DLD1 (cell line): Measurements from ENCODE around the gene INPP5B.
"Not testable (repeated sequence)": the region's sequence is repeated elsewhere in the genome, so short reads cannot be mapped to it uniquely, and the experiment has no call there.

Experiments used
- in situ Hi-C: cut with HindIII; loops from 2 replicates; pipeline ENCODE4 v1.10.0; 2017; ENCODE audit warnings: low sequenced_read_pairs

Gene INPP5B

GRCh38 chr1:37948166-37948565, 1.3 kb upstream of the INPP5B start:
- in situ Hi-C loops, result no loop called here

DNA sequence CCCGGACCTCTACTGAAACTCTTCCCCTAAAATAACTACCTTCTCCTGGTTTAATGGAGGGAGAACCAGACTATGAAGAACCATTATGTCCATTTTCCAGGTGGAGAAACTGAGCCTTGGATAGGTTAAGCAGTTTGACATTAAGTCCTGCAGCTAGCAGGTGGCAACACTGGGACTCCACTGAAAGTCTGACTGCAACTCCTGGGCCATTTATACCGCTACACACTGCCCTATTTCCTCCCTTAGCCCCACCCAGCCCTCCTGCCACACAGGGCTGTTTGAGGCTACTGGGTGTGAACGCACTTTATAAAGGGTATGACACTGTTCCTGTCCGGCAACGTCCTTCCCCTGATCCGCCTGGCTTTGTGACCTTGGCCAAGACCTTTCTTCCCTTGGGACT, 511 bp upstream of the INPP5B start:
- in situ Hi-C loops, result no loop called here

DNA sequence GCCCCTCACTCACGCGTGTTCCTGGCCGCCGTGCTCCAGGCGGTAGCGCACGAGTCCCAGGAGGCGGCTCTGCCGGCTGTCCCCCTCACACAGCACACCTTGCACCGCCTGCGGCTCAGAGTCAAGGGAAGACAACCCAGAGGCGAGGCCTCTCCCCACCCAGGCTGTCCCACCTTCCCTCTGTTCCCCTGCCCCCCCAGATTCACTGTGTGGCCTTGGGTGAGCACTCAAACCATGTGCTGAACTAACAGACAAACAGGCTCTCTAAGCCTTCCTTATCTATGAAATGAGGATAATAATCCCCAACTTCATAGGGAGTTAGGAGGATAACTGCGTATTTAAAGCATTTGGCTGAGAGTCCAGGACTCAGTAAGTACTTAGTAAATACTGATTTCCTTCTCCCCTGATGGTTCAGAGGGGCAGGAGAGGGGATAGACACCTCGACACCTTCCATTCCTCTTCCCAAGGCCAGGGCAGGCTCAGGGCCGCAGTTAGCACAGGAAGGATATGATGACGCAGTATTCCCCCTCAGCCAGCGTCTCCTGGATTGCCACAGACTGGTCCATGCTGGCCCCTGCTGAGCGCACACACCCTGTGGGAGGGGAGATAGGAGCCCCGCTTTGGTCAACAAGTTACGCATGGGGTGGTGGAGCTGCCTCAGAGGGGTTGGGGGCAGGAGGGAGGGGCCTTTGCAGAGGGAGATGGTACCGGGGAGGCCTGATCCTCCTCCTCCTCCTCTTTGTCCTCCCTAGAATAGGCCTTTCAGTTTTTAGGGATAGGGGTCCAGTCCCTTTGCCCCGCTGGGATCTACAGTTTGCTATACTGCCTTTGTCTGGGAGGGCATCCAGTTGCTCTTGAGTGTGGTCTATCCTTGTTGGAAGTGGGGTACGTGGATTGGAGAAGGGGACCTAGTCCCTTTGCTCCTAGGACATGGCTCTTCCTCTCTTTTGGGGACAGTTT, 830 bp downstream of the INPP5B start:
- in situ Hi-C loops, result no loop called here

DNA sequence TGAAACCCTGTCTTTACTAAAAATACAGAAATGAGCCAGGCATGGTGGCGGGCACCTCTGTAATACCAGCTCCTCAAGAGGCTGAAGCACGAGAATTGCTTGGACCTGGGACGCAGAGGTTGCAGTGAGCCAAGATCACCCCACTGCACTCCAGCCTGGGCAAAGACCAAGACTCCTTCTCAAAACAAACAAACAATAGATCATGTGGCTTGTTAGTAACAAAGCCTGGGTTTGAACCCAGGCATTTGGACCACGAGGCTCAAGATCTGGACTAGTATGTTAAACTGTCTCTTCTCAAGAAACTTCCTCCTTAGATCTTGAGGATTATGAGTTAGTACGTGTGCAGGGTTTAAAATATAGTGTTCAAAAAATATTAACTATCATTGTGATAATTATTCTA, 1.6 kb downstream of the INPP5B start:
- in situ Hi-C loops, result no loop called here

DNA sequence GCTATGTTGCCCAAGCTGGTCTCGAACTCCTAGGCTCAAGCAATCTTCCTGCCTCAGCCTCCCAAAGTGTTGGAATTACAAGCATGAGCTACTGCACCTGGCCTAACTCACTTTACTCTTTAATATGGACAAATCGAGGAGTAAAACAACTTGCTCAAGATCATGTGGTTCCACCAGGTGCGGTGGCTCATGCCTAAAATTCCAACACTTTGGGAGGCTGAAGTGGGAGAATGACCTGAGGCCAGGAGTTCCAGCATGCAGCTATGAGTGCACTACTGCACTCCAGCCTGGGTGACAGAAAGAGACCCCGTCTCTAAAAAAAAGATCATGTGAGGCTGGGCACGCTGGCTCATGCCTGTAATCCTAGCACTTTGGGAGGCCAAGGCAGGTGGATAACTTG, 2.0 kb downstream of the INPP5B start:
- in situ Hi-C loops, result no loop called here

- in situ Hi-C loops, result no loop called here
Observed at GRCh38 chr1:37944086-37944763, 2.6 kb downstream of the INPP5B start.

DNA sequence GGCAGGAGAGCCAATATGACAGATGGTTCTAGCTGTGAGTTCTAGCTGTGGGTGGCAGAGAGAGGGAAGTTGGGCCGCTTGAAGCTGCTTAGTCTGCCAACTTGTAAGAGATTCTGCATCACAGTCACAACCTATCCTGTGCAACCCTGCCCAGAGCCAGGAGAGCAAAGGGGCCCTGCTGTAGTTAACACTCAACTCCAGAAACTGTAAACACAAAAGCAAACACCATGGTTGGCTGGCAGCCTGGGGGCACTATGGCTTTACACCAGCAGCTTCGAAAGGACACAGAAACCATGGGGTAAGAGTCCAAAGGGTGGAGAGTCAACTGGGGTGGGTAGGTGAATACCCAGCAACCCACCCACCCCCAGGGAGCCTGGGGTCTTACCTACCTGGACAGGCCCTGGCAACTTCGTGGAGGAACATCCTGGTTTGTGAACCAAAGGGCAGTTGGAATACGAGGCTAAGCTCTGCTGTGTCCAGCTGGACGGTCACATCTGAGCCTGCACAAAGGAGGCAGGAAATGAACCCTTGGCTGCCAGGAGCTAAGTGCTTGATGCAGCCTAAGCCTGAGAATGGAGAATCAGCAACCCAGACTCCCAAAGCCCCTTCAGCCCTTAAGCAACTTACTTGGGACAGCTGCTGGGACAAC, 6.4 kb downstream of the INPP5B start:
- in situ Hi-C loops, result no loop called here

DNA sequence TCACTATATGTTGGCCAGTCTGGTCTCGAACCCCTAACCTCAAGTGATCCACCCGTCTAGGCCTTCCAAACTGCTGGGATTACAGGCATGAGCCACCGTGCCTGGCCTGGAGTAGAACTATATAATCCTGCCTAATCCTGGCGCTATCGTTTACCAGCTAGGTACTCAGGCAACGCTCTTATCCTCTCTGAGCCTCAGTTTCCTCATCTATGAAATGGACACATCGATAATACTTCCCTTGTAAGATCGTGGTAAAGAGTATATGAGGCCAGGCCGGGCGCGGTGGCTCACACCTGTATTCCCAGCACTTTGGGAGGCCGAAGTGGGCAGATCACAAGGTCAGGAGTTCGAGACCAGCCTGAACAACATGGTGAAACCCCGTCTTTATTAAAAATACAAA, 10.1 kb downstream of the INPP5B start:
- in situ Hi-C loops, result not testable (repeated sequence)

DNA sequence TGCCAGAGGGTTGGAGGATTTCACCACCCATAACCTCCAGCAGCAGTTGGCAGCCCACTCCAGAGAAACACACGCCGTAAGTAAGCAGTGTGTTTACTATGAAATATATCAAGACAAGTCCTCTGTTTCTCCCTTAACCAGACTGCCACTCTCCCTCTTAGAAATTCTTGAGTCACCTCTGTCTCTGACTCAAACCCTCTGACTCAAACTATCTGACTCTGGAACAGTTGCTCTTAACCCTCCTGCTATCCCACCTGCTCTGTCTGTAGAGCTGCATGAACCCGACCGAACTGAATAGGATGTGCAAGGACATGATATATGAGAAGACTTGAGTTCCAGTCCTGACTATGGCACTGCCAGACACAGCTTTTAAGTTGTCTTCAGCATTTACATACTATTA, 14.1 kb downstream of the INPP5B start:
- in situ Hi-C loops, result no loop called here

DNA sequence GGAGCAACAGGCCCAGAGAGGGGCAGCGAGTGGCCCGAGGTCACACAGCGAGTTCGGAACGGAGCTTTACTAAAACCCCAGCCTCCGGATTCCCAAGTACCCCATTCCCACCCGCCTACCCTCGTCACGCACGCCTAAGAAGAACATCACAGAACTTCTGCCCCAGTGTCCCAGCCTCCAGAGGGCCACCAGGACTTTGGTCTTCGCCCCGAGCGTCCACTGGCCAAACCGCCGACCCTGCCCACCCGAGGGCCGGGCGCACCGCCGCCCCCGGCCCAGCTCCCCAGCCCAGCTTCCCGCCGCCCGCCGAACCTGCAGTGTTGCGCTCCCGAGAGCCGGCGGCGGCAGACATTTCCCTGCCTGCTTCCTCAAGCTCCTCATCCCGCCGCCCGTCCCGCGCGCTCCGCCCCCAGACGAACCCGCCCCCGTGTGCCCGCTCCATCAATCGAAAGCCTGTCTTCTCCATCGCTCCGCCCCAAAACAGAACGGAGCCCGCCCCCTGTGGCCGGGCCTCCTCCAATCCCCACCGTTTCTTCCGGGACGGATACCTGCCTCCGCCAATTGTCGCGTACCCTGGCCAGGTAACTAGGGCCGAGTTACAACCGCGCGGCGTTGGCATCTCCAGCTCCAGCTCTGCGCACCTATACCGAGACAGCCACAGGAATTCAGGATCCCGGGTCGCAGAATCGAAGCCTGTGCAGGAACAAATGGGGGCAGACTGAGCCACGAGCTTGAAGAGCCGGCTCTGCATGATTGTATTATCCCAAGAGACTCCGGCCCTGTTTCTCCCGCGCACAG, 15.3 kb downstream of the INPP5B start:
- in situ Hi-C loops, result no loop called here

DNA sequence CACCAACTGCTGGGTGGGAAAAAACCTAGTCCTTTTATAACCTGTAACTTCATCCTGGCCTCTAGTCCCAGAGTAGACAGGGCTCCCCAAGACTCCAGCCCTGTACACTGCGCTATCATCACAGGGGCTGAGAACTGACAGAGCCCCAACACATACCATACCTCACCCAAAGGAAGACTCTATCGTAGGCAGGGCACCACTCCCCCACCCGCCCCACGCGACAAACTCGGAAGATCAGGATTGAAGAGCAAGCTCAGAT, 15.8 kb downstream of the INPP5B start:
- in situ Hi-C loops, result no loop called here

GRCh38 chr1:37930246-37931101, 16.4 kb downstream of the INPP5B start:
- in situ Hi-C loops, result no loop called here

DNA sequence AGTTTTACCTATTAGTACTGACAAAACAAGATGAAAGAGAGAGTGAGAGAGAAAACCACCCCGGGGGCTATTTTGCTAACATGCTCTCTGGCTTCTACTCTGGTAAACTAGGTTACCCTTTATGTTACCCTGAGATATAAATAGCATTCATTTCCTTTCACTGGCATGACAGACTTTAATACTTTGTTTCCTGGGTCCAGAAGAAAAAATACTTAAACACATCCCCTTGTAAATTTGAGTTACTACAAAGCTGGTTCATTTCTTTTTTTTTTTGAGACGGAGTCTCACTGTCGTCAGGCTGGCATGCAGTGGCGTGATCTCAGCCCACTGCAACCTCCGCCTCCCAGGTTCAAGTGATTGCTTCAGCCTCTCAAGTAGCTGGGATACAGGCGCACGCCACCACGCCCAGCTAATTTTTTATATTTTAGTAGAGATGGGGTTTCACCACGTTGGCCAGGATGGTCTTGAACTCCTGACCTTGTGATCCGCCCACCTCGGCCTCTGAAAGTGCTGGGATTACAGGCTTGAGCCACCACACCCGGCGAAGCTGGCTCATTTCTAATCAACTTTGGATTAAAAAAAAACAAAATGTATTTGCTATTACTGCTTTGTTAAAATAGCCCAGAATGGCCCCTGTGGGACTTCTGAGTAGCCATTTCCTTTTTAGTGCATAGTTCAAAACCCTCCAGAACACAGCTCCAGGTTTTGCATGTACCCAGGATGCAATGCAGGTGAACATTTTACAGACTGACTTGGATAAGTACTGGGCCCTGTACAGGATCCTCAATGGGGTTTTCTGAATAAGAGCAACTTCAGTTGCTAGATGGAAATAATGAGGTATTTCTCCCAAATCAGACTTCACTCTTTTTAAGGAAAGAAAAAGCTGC, 20.6 kb downstream of the INPP5B start:
- in situ Hi-C loops, result no loop called here

GRCh38 chr1:37925316-37925715, 21.5 kb downstream of the INPP5B start:
- in situ Hi-C loops, result no loop called here

DNA sequence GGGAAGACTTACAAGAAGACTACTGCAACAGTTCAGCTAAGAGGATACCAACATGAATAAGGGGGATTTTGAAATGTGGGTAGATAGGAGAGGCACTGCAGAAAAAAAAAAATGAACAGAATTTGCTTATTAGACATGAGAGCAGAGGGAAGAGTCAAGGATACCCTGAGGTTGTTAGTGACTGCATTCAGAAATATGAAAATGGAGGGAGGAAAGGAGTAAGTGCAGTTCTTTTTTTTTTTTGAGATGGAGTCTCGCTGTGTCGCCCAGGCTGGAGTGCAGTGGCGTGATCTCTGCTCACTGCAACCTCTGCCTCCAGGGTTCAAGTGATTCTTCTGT, 23.3 kb downstream of the INPP5B start:
- in situ Hi-C loops, result no loop called here

GRCh38 chr1:37922767-37923550, 23.9 kb downstream of the INPP5B start:
- in situ Hi-C loops, result no loop called here

DNA sequence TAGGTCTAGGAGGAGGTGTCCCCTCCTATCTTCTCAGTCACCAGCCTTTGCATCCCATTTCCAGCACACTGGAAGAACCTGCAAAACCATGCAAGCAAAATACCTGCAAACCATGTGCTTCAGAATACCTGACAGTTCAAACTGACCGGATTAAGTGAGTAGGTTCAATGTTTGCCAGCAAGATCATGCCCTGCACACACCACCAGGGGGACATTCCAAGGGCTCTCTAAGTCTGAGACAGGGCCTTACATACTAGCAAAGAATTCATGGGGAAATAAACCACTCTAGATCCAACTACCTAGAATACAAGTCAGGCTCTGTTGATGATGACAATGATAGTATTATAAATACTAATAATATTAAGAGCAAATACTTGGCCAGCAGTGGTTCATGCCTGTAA, 27.6 kb downstream of the INPP5B start:
- in situ Hi-C loops, result no loop called here

- in situ Hi-C loops, result no loop called here
Observed at GRCh38 chr1:37915476-37916093, 31.3 kb downstream of the INPP5B start.
